Endothelial cell of umbilical vein (primary cell): ENCODE data around the gene TBC1D10A. TPM values are rescaled to one million over a fixed set of nuclear protein-coding genes. Genes with fewer than 3 reads are reported as not detected.

Experiments
- BruUV-seq: library from RNA; stranded (reverse); fragments of 400-500 nt; replicated peaks from 2 replicates; lab custom pipeline; 2021; lab: Mats Ljungman, UMichigan
- CTCF ChIA-PET: fragments of 300-600, 350-600 bp; sonication (Branson Sonifier 250); formaldehyde crosslinking; loops from one replicate; lab custom pipeline; 2021; ENCODE audit warnings: antibody characterized with exemption, inconsistent platforms; lab: Charles Lee
- POLR2A ChIA-PET: fragments of 300-600, 350-600 bp; sonication (Branson Sonifier 250); formaldehyde crosslinking; loops from one replicate; lab custom pipeline; 2021; ENCODE audit warnings: antibody characterized with exemption, inconsistent platforms; lab: Charles Lee
- DNase-seq: peaks from one replicate; pipeline ENCODE4 v3.0.0-alpha.2; 2011; ENCODE audit warnings: low read depth, low spot score
- FAIRE-seq: peaks from 2 replicates; lab custom pipeline; 2011; peaks lifted over from hg19 to GRCh38; lab: Jason Lieb, UNC
- H2AFZ ChIP-seq: 2 replicates; pipeline ENCODE4 v1.6.0; 2012; ENCODE audit warnings: low read depth, low read length, control low read depth, inconsistent platforms
- H3K27ac ChIP-seq: 2 replicates; pipeline ENCODE4 v1.5.1; 2011; ENCODE audit warnings: low read depth, mild to moderate bottlenecking, control low read depth, low read length, moderate library complexity; ENCODE audit not compliant: insufficient read depth
- H3K27me3 ChIP-seq, 2 experiments: 2 replicates each; pipeline versions ENCODE4 v1.6.0 to v1.6.1; 2011; ENCODE audit warnings: low read length in 2 of 2, mixed read lengths in 1 of 2; ENCODE audit not compliant: control insufficient read depth in 2 of 2, insufficient read depth in 2 of 2
- H3K36me3 ChIP-seq, 2 experiments: 2 replicates in 1 of 2; 3 replicates in 1 of 2; pipeline ENCODE4 v1.5.1; 2011; ENCODE audit warnings: low read length in 2 of 2, mild to moderate bottlenecking in 1 of 2, moderate library complexity in 1 of 2; ENCODE audit not compliant: control insufficient read depth in 2 of 2, insufficient read depth in 2 of 2; ENCODE audit errors: extremely low read depth in 1 of 2
- H3K4me1 ChIP-seq: 3 replicates; pipeline ENCODE4 v1.5.1; 2011; ENCODE audit warnings: mild to moderate bottlenecking, low read length; ENCODE audit not compliant: control insufficient read depth, insufficient read depth; ENCODE audit errors: extremely low read depth
- H3K4me2 ChIP-seq: 2 replicates; pipeline ENCODE4 v1.6.1; 2011; ENCODE audit warnings: low read length, control low read depth, mixed read lengths; ENCODE audit not compliant: insufficient read depth
- H3K4me3 ChIP-seq, 3 experiments: fragments of 200-600 bp in 1 of 3; sonication (generic), shearing (Covaris generic) in 1 of 3; replicated peaks in 1 of 3; 2 replicates each; pipeline ENCODE4 v1.5.1; 2011 to 2016; ENCODE audit warnings: control low read depth in 3 of 3, low read length in 3 of 3, mild to moderate bottlenecking in 2 of 3, inconsistent platforms in 1 of 3, low read depth in 1 of 3, moderate library complexity in 1 of 3; ENCODE audit not compliant: insufficient read depth in 1 of 3
- H3K79me2 ChIP-seq: 2 replicates; pipeline ENCODE4 v1.6.0; 2012; ENCODE audit warnings: low read length, inconsistent platforms; ENCODE audit not compliant: control insufficient read depth, insufficient read depth
- H3K9ac ChIP-seq: replicated peaks from 2 replicates; pipeline ENCODE3; 2011; ENCODE audit warnings: low read length, control low read depth; ENCODE audit not compliant: insufficient read depth; ENCODE audit errors: extremely low read depth
- H3K9me1 ChIP-seq: replicated peaks from 3 replicates; pipeline ENCODE4 v1.6.0; 2011; ENCODE audit warnings: mild to moderate bottlenecking, low read length; ENCODE audit not compliant: control insufficient read depth, insufficient read depth; ENCODE audit errors: extremely low read depth
- H3K9me3 ChIP-seq: replicated peaks from 2 replicates; pipeline ENCODE4 v1.5.1; 2012; ENCODE audit warnings: low read length, inconsistent platforms; ENCODE audit not compliant: control insufficient read depth, insufficient read depth
- H4K20me1 ChIP-seq: replicated peaks from 2 replicates; pipeline ENCODE3; 2011; ENCODE audit warnings: mild to moderate bottlenecking, low read length; ENCODE audit not compliant: control insufficient read depth, insufficient read depth; ENCODE audit errors: extremely low read depth
- EZH2 ChIP-seq: IDR thresholded peaks from 2 replicates; pipeline ENCODE4 v1.6.1; 2012; ENCODE audit warnings: borderline replicate concordance, low read depth, mild to moderate bottlenecking, moderate library complexity, low read length, inconsistent platforms; ENCODE audit not compliant: severe bottlenecking
- FOS ChIP-seq: IDR thresholded peaks from 2 replicates; pipeline ENCODE4 v1.6.1; 2011; ENCODE audit warnings: mild to moderate bottlenecking, low read length, moderate library complexity, borderline replicate concordance; ENCODE audit not compliant: insufficient read depth
- GATA2 ChIP-seq: IDR thresholded peaks from 2 replicates; pipeline ENCODE4 v1.7.0; 2011; ENCODE audit warnings: low read depth, mild to moderate bottlenecking, moderate library complexity, mixed read lengths, low read length; ENCODE audit not compliant: insufficient read length, insufficient read depth
- JUN ChIP-seq: IDR thresholded peaks from 2 replicates; pipeline ENCODE4 v1.6.1; 2011; ENCODE audit warnings: borderline replicate concordance, low read depth; ENCODE audit not compliant: insufficient read length, insufficient read depth
- MYC ChIP-seq: IDR thresholded peaks from one replicate; pipeline ENCODE4 v1.6.1; 2011; ENCODE audit warnings: mild to moderate bottlenecking, low read depth, low read length
- POLR2A ChIP-seq: IDR thresholded peaks from 2 replicates; pipeline ENCODE4 v1.6.1; 2012; ENCODE audit warnings: low read depth, mild to moderate bottlenecking, control low read depth, low read length
- POLR2AphosphoS5 ChIP-seq: IDR thresholded peaks from 2 replicates; pipeline ENCODE4 v1.6.1; 2012; ENCODE audit warnings: low read depth, mild to moderate bottlenecking, control low read depth, low read length, moderate library complexity; ENCODE audit not compliant: insufficient read depth
- dilution Hi-C: fragments of 300-500 bp; cut with MboI; formaldehyde crosslinking; loops from one replicate; pipeline ENCODE4 v1.15.0; 2019; ENCODE audit warnings: low sequenced_read_pairs; ENCODE audit not compliant: extremely low pct_ligation_motif_present
- intact Hi-C: fragments of 100-400 bp; cut with micrococcal nuclease; formaldehyde crosslinking; loops from one replicate; pipeline ENCODE4 v1.10.0; 2022
- polyA plus RNA-seq, 4 experiments: library from polyadenylated mRNA; depleted of rRNA in 3 of 4; stranded (reverse) in 3 of 4; unstranded in 1 of 4; fragments of >200 nt; gene quantifications; 2 replicates each; pipeline versions ENCODE4 v1.2.1 to v1.2.3, GENCODE V29; 2011 to 2012; ENCODE audit warnings: missing spikeins in 1 of 4
- total RNA-seq: library from RNA; stranded (reverse); gene quantifications from 2 replicates; pipeline ENCODE4 v1.2.3, GENCODE V29; 2021
- TF ChIP-seq, protein P1 (sequence below): IDR thresholded peaks from 2 replicates; pipeline ENCODE4 v1.6.1; 2011; ENCODE audit not compliant: insufficient read depth, insufficient read length
- TF ChIP-seq, protein P2 (sequence below), 2 donors: IDR thresholded peaks; 1 replicate in 1 of 2; 2 replicates in 1 of 2; pipeline ENCODE4 v1.5.1; 2011; ENCODE audit warnings: low read length in 2 of 2, mild to moderate bottlenecking in 2 of 2, moderate library complexity in 2 of 2, control low read depth in 1 of 2, inconsistent platforms in 1 of 2, low read depth in 1 of 2; ENCODE audit not compliant: insufficient read depth in 1 of 2; ENCODE audit errors: extremely low read depth in 1 of 2

The TBC1D10A gene
- total and polyA plus RNA-seq, 2 donors (not counting 3 experiments of a cell fraction or from before 2014, with no cell fraction given), result 10.0 to 11.9 TPM

DNA sequence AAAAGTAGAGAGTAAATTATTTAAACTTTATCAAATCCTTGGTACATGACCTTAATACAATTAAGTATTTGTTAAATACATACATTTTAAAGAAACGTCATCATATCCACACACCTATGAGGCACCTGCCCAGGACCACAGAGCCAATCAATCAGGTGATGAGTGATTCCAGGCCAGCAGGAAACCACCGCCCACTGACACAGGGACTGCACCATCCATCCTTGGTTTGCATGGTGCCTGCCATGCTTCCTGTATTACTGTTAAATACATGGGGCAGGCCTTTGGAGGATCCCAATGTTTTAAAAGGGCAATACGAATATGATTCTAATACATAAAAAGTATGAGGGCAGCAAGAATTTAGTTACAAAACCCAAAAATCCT is 7.0 kb upstream of the TBC1D10A start:
- CTCF ChIA-PET, result interaction anchor here (14.7 kb wide), 1 partner anchor 45 kb away, joined by 164 read pairs; the partner anchor contains the start of gene CASTOR1
- no peak for FAIRE-seq

More for the DNA sequence above, 7.0 kb upstream of the TBC1D10A start:
- no peak for TF ChIP-seq GATA2
- no peak for TF ChIP-seq JUN
- no peak for TF ChIP-seq POLR2A
- TF ChIP-seq MYC, result no peak
- TF ChIP-seq EZH2, result no peak
- TF ChIP-seq, protein P1, sequence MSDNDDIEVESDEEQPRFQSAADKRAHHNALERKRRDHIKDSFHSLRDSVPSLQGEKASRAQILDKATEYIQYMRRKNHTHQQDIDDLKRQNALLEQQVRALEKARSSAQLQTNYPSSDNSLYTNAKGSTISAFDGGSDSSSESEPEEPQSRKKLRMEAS, result no peak
- TF ChIP-seq FOS, result no peak
- TF ChIP-seq POLR2AphosphoS5, result no peak
- TF ChIP-seq, protein P2, sequence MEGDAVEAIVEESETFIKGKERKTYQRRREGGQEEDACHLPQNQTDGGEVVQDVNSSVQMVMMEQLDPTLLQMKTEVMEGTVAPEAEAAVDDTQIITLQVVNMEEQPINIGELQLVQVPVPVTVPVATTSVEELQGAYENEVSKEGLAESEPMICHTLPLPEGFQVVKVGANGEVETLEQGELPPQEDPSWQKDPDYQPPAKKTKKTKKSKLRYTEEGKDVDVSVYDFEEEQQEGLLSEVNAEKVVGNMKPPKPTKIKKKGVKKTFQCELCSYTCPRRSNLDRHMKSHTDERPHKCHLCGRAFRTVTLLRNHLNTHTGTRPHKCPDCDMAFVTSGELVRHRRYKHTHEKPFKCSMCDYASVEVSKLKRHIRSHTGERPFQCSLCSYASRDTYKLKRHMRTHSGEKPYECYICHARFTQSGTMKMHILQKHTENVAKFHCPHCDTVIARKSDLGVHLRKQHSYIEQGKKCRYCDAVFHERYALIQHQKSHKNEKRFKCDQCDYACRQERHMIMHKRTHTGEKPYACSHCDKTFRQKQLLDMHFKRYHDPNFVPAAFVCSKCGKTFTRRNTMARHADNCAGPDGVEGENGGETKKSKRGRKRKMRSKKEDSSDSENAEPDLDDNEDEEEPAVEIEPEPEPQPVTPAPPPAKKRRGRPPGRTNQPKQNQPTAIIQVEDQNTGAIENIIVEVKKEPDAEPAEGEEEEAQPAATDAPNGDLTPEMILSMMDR (IDR thresholded peaks at IDR 0.05; ENCODE audit: extremely low read depth in 1 of 2, insufficient read depth in 1 of 2, low read depth in 1 of 2, low read length in 2 of 2), result no peak
- dilution Hi-C loops (no loop called here), intact Hi-C loops (no loop called here)
- Histone ChIP-seq H3K4me3 (no peak overlapping the region), H2AFZ (no peak overlapping the region), H3K79me2 (no peaks in the 10 kb centered on the region), H3K27me3 (no peaks in the 10 kb centered on the region), H3K9ac (no peak overlapping the region), H3K4me1 (no peaks in the 10 kb centered on the region), H3K9me3 (no peaks in the 10 kb centered on the region), H4K20me1 (no peaks in the 10 kb centered on the region), H3K27ac (no peak overlapping the region), H3K4me2 (no peak overlapping the region), H3K36me3 (peaks cover 32 to 58% of the 10 kb centered on the region in 2 experiments), H3K9me1 (no peaks in the 10 kb centered on the region)
- no TSS peak for BruUV-seq
- DNase-seq, result no peak
- POLR2A ChIA-PET, result no interaction called here
